CD4-positive, alpha-beta T cell (primary cell): ENCODE results near the gene DPY19L2. TPM values are rescaled to one million over a fixed set of nuclear protein-coding genes. Genes with fewer than 3 reads are reported as not detected.
"Not testable (repeated sequence)": the region's sequence is repeated elsewhere in the genome, so short reads cannot be mapped to it uniquely, and the experiment has no call there.

Source experiments
- ATAC-seq: fragments of 200-7000 bp; cut with Tn5 transposase; one replicate; pipeline ENCODE4 v1.10.0; 2022; ENCODE audit warnings: mild to moderate bottlenecking; ENCODE audit not compliant: poor library complexity
- CTCF ChIA-PET: fragments of 350-600 bp; sonication (Branson Sonifier 250); formaldehyde crosslinking; loops from one replicate; lab custom pipeline; 2021; ENCODE audit warnings: antibody characterized with exemption, inconsistent platforms; lab: Charles Lee
- POLR2A ChIA-PET: fragments of 350-600 bp; sonication (Branson Sonifier 250); formaldehyde crosslinking; loops from one replicate; lab custom pipeline; 2021; ENCODE audit warnings: antibody characterized with exemption, inconsistent platforms; lab: Charles Lee
- DNase-seq, 14 experiments: peaks; one replicate each; pipeline ENCODE4 v3.0.0-alpha.2; 2013 to 2020; ENCODE audit warnings: mixed read lengths in 2 of 14
- H3K27ac ChIP-seq, 2 donors: one replicate each; pipeline versions ENCODE4 v1.5.1 to v1.7.0; 2013; ENCODE audit warnings: low read length in 2 of 2, low read depth in 1 of 2, mild to moderate bottlenecking in 1 of 2
- H3K27me3 ChIP-seq, 2 experiments: 1 replicate in 1 of 2; 2 replicates in 1 of 2; pipeline versions ENCODE4 v1.6.1 to v1.7.0; 2013; ENCODE audit warnings: low read length in 2 of 2, control low read depth in 1 of 2, mild to moderate bottlenecking in 1 of 2, moderate library complexity in 1 of 2; ENCODE audit not compliant: insufficient read depth in 2 of 2, control insufficient read depth in 1 of 2
- H3K36me3 ChIP-seq: one replicate; pipeline ENCODE4 v1.6.1; 2013; ENCODE audit warnings: low read length, control low read depth; ENCODE audit not compliant: insufficient read depth
- H3K4me1 ChIP-seq: one replicate; pipeline ENCODE4 v1.6.1; 2013; ENCODE audit warnings: low read length, control low read depth; ENCODE audit not compliant: insufficient read depth
- H3K4me3 ChIP-seq: one replicate; pipeline ENCODE4 v1.5.1; 2013; ENCODE audit warnings: mild to moderate bottlenecking, low read length, moderate library complexity
- H3K9me3 ChIP-seq, 2 experiments: 1 replicate in 1 of 2; 2 replicates in 1 of 2; pipeline versions ENCODE4 v1.6.1 to v1.7.0; 2013; ENCODE audit warnings: low read length in 2 of 2, mild to moderate bottlenecking in 2 of 2, control low read depth in 1 of 2, moderate library complexity in 1 of 2; ENCODE audit not compliant: control insufficient read depth in 1 of 2, insufficient read depth in 1 of 2
- H3K27ac Mint-ChIP-seq: one replicate; pipeline ENCODE4 v1.8.0; 2020; ENCODE audit warnings: mixed read lengths
- H3K27me3 Mint-ChIP-seq: one replicate; pipeline ENCODE4 v1.8.0; 2021; ENCODE audit warnings: mixed read lengths
- H3K36me3 Mint-ChIP-seq: one replicate; pipeline ENCODE4 v1.8.0; 2021; ENCODE audit warnings: low read depth, mixed read lengths
- H3K4me1 Mint-ChIP-seq: one replicate; pipeline ENCODE4 v1.8.0; 2021; ENCODE audit warnings: low read depth, mixed read lengths
- H3K4me3 Mint-ChIP-seq: one replicate; pipeline ENCODE4 v1.8.0; 2020; ENCODE audit warnings: mild to moderate bottlenecking, mixed read lengths
- H3K9me3 Mint-ChIP-seq: one replicate; pipeline ENCODE4 v1.8.0; 2020; ENCODE audit warnings: mixed read lengths
- intact Hi-C, 2 experiments: fragments of 100-400 bp; cut with DNase I in 1 of 2; cut with micrococcal nuclease in 1 of 2; formaldehyde crosslinking; loops; one replicate each; pipeline versions ENCODE4 v1.15.1 to v1.9.0; 2023 to 2025; cut with DNase I, micrococcal nuclease
- total RNA-seq, 174 experiments: library from RNA in 2 of 174; stranded (reverse) in 2 of 174; gene quantifications; one replicate each; pipeline ENCODE4 v1.2.3 and lab custom pipeline; 2021 to 2026

DPY19L2 gene
- total RNA-seq, 2 experiments from 2014 or later = not detected

DNA sequence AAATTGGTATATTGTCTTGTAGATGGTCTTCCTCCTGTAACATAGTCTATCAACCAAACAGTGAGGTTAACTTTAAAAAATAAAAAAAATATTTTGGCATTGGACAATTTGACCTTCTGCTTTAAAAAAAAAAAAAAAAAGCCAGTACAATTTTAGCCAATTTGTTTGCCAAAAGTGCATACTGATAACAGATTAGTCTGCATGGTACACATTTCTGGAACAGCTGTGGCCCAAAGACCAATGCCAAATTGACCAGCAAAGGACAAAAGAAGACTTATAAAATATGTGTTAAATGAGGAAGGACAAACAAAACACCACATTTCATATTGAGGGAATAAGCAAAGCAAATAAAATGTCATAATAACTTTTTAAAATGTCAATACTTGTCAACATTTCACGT, 20.8 kb upstream of the DPY19L2 start:
- intact Hi-C loops, H3K36me3 Mint-ChIP-seq, H3K4me3 Mint-ChIP-seq, ATAC-seq, CTCF ChIA-PET, H3K27ac ChIP-seq, DNase-seq, H3K9me3 ChIP-seq, H3K27me3 Mint-ChIP-seq, H3K27me3 ChIP-seq, POLR2A ChIA-PET, H3K36me3 ChIP-seq, H3K4me1 ChIP-seq, H3K9me3 Mint-ChIP-seq, H3K4me1 Mint-ChIP-seq, H3K27ac Mint-ChIP-seq, H3K4me3 ChIP-seq: not testable (repeated sequence)

DNA sequence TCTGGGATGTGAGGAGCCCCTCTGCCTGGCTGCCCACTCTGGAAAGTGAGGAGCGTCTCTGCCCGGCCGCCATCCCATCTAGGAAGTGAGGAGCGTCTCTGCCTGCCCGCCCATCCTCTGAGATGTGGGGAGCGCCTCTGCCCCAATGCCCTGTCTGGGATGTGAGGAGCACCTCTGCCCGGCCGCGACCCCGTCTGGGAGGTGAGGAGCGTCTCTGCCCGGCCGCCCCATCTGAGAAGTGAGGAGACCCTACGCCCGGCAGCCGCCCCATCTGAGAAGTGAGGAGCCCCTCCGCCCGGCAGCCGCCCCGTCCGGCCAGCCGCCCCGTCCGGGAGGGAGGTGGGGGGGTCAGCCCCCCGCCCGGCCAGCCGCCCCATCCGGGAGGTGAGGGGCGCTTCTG, 18.3 kb upstream of the DPY19L2 start:
- H3K4me3 Mint-ChIP-seq, H3K36me3 ChIP-seq, H3K27me3 ChIP-seq, H3K9me3 Mint-ChIP-seq, H3K27ac ChIP-seq, DNase-seq, H3K27ac Mint-ChIP-seq, H3K4me1 Mint-ChIP-seq, ATAC-seq, H3K9me3 ChIP-seq, H3K27me3 Mint-ChIP-seq, intact Hi-C loops, H3K4me1 ChIP-seq, CTCF ChIA-PET, POLR2A ChIA-PET, H3K4me3 ChIP-seq, H3K36me3 Mint-ChIP-seq: not testable (repeated sequence)

DNA sequence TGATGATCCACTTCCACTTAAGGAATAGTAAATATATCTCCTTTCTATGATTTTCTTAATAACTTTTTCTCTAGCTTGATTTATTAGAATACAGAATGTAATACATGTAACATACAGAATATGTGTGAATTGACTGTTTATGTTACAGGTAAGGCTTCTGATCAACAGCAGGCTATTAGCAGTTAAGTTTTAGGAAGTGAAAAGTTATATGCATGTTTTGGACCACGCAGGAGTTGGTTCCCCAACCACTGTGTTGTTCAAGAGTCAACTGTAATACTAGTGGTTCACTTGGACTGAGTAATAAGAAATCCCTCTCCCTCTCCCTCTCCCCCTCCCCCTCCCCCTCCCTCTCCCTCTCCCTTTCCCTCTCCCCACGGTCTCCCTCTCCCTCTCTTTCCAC, 17.5 kb upstream of the DPY19L2 start:
- H3K27ac ChIP-seq, H3K9me3 Mint-ChIP-seq, POLR2A ChIA-PET, H3K4me3 Mint-ChIP-seq, intact Hi-C loops, H3K27me3 Mint-ChIP-seq, H3K4me1 ChIP-seq, H3K27me3 ChIP-seq, ATAC-seq, CTCF ChIA-PET, H3K4me3 ChIP-seq, H3K4me1 Mint-ChIP-seq, DNase-seq, H3K27ac Mint-ChIP-seq, H3K36me3 ChIP-seq, H3K36me3 Mint-ChIP-seq, H3K9me3 ChIP-seq: not testable (repeated sequence)

DNA sequence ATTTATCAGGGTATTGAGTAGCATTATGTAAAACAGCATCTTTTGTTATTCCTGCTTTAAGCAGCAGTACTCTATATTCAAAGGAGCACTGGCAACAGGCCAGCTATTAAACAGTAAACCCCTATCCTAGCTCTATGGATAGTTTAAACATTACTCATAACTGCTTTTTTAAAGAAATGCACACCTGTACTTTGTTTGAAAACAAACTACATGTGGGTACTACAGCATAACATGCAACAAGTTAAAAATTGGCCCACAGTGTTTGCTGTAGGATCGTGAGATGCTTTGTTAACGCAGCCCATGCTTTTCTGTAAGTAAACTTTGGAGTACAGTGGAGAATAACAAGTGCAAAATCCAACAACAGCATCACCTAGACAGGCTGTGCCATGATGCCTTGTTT, 14.3 kb upstream of the DPY19L2 start:
- H3K4me1 Mint-ChIP-seq, H3K36me3 Mint-ChIP-seq, H3K9me3 Mint-ChIP-seq, H3K4me1 ChIP-seq, H3K4me3 Mint-ChIP-seq, H3K36me3 ChIP-seq, H3K27me3 Mint-ChIP-seq, H3K27ac ChIP-seq, H3K4me3 ChIP-seq, H3K9me3 ChIP-seq, POLR2A ChIA-PET, ATAC-seq, intact Hi-C loops, H3K27me3 ChIP-seq, CTCF ChIA-PET, H3K27ac Mint-ChIP-seq, DNase-seq: not testable (repeated sequence)

DNA sequence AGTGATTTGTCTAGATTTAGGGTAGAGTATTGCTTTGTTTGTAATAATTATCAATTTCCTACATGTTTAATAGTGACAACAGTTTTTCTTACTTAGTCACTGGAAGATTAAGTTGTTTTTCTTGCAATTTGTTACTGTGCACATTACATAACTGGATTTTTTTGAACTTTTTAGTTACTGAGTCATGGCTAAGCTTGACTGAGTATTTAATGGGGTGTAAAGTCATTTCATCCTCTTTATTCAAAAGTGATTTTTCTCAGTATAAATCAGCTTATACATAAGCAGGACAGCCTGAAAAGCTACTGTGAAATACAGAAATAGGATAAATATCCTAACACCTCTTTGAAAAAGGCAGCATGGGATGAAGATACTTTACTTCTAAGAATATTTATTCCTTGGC, 12.5 kb upstream of the DPY19L2 start:
- intact Hi-C loops, H3K9me3 ChIP-seq: not testable (repeated sequence)

More for the DNA sequence above, 12.5 kb upstream of the DPY19L2 start:
- H3K4me1 Mint-ChIP-seq, H3K4me3 Mint-ChIP-seq, CTCF ChIA-PET, ATAC-seq, H3K27me3 Mint-ChIP-seq, POLR2A ChIA-PET, H3K4me3 ChIP-seq, H3K27ac ChIP-seq, H3K9me3 Mint-ChIP-seq, H3K36me3 Mint-ChIP-seq, H3K27me3 ChIP-seq, H3K27ac Mint-ChIP-seq, H3K4me1 ChIP-seq, DNase-seq, H3K36me3 ChIP-seq: not testable (repeated sequence)
